Mesenteric fat pad (tissue), 1 donor: ENCODE measurements around the gene CLCNKA. TPM values are rescaled to one million over a fixed set of nuclear protein-coding genes. Genes with fewer than 3 reads are reported as not detected.
"Not testable (repeated sequence)": the region's sequence is repeated elsewhere in the genome, so short reads cannot be mapped to it uniquely, and the experiment has no call there.

Experiments
- DNase-seq: peaks from one replicate; pipeline ENCODE4 v3.0.0-alpha.2; 2020; ENCODE audit warnings: low spot score
- total RNA-seq: library from RNA; stranded (reverse); fragmentation: NEBNext Ultra II Directional; extraction: Animal tissue kit (Norgen Biotek cat#: 25700); gene quantifications from one replicate; pipeline ENCODE4 v1.2.1, GENCODE V29; 2021
- donor health status: DM: yes; HTN: yes; CAD: no.

CLCNKA gene
- total RNA-seq, 1 donor from 2014 or later: 0.39 TPM

DNA sequence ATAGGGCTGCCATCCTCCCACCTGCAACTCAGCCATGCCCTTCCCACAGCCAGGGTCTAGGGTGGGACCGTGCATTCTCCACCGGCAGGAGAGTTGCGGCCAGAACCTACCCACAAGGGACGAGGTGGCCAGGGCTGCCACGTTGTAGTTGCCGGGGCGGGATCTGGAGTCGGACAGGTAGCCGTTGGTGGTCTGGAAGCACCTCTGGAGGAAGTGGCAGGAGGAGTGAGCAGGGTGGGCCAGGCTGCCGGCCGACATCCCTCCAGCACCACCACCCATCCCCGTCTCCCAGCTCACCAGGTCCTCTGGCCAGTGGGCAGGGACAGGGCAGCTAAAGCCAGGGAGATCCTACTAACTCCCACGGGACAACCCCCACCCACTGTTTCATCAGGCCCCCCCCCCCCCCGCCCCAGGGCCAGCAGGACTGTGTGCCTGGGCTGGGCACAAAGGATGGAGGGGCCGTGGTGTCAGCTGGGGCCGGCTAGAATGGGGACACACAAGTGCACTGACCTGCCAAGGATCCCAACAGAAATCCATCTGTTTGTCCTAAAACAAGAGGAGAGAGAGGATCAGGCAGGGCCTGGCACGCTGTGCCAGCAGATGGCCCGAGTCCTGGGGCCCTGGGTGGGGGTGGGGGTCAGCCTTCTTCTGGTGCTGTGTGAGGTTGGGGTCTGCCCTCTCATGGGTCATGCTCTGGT, 40.3 kb downstream of the CLCNKA start:
- DNase-seq: not testable (repeated sequence)

DNA sequence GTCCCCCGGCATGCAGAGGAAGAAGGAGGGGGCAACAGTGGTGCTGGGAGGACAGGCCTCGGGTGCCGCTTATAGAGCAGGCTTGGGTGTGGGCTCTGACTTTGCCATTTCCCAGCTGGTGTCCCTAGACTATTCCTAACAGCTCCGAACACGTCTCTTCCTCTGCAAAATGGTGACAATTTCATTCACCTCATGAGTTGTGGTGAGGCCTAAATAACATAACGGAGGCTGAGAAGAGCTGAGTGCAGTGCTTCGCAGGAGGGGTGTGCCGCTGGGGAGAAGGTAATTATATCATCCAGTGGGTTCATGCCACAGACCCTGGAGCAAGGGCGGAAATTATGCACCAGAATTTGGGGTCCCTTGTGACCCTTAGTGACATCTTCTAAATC, 40.8 kb downstream of the CLCNKA start:
- not testable (repeated sequence) for DNase-seq

DNA sequence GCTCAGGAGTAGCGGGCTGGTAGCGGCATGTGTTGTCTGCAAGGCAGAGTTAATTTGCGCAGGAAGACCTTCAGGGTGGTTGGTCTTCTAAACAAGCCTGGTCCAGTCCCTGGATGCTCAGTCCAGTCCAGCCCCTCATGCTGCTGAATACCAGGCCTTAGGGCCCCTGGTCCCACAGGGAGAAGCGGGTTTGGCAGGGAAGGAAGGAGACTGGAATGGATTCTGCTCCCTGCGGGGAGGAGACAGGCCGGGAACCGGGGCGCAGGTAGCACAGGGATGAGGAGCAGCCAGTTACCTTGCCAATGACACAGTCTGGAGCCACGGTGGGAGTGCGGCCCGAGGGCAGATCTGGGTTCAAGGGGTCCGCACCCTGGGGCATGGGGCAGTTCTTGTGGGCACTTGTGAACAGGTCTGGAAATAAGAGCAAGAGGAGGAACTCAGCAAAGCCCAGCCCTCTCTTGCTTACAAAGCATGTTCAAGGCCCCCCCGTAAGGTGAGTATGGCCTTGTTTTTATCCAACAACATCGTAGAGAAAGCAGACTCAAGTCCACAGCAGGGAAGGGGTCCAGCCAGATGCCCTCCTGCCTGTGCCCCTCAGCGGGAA, 41.5 kb downstream of the CLCNKA start:
- no peak for DNase-seq

DNA sequence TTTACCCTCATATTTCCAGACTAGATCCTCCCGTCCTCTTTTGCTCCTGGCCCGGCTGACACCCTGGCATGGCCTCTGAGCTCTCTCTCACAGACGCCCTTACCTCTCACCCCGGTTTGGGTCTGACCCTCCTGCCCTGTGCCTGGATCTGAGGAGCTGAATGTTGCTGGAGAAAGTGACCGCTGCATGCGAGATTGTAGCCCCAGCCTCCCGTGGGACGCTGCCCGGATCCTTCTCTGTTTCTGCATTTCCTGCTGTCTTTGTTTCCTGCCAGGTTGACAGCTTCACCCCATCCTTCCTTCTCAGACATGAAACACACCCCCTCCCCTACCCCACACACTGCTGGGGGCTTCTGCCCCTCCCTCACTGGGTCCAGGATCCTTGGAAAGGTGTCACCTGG, 42.1 kb downstream of the CLCNKA start:
- no peak for DNase-seq

DNA sequence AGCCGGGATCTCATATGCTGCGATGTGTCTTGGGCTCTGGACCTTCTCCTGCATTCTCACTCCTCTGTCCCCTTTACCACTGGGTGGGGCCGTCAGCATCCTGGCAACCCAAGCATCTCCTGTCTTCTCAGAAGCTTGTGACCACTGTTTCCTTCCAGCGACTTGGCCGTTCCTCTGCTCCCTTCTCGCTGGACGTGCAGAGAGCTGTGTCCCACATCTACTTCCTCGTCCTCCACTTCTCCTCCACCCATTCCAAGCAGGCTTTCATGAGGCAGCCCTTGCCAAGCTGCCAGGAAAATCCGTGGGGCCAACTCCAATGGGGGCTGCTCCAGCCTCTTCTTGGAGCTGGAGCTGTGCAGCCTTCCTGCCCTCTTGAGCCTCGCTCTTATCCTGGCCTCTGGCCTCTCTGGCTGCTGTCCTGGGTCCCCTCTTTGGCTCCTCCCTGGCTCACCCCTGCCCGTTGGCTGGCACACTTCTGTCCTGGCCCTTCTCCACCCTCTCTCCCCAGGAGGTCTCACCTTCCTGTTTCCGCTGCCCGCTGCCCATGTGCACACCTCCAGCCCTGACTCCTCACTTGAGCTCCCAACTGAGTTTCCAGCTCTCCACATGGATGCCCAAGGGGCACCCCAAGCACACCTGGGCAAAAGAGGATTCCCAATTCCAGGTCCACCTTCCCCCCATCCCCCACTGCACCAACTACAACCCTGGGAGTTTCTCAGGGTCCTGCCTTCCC, 42.9 kb downstream of the CLCNKA start:
- no peak for DNase-seq

DNA sequence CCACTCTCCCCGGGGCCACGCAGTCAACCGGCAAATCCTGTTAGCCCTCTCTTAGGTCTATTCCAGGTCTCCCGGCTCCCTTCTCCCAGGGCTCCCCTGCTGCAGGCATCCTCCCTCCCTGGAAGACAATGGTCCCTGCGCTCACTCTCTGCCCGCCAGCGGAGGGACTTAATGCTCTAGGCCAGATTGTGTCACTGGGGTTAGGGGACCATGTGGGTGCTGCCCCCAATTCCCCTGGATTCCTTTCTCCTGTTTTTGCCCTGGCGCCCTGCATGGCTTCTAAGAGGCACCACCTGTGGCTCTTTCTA, 43.4 kb downstream of the CLCNKA start:
- DNase-seq: no peak

DNA sequence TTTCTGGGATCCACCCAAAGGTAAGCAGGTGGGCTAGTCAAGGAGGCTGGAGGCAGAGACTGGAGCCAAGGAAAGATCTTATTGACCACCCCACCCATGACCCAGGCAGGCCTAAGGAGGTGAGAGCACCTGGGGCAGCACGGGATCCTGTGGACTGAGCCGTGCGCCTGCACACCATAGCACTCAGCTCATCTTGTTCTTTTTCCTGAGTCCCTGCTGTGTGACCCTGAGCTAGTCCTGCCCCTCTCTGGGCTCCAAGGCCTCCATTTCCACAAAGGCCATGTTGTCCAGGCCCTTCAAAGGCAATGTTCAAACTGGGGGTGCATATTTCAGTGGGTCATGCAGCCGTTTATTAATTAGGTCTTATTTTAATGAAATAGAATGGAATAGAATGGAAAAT, 44.4 kb downstream of the CLCNKA start:
- no peak for DNase-seq

DNA sequence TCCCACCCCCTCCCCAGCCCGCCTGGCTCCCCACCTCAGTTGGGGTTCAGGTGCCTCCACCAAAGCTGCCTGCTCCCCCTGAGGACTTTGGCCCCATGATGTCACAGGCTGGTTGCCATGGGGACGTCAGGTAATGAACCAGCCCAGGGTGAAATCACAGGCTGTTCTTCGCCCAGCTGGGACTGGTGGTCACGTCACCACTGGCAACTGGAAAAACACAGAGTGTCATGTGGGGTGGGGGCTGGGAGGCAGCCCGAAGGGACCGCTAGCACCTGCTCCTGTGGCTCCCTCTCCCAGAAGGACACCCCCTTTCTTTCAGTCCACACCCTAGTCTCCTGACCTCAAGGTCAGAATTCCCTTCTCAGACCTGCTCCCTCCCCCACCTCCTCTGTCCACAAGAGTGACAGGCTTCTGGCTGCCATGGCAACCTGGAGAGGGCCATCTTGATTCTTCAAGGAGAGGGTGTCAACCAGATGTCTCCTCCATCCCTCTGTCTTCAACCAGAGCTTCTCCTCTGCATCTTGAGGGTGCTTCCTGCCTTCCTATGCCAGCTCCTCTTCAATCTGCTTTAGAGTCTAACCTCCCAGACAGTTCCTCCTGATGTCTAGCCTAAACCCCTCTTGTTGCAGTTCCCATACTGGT, 45.4 kb downstream of the CLCNKA start:
- no peak for DNase-seq

DNA sequence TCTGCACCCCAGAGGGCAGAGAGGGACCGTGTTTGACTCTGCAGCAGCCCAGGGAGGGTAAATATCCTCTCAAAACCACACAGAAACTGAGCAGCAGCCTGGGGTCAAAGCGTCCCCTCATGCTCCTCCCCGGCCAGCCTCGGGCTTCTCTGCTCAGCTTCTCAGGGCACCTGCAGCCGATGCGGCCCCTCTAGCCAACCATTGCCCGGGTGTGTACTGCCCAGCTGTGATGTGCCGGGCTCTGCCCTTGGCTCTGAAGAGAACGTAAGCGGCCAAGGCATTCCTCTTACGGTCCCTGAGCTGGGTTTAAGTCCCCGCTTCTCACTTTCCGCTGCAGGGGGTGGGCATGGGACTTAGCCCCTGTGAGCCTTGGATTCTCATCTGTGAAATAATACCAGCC, 46.1 kb downstream of the CLCNKA start:
- DNase-seq: no peak

DNA sequence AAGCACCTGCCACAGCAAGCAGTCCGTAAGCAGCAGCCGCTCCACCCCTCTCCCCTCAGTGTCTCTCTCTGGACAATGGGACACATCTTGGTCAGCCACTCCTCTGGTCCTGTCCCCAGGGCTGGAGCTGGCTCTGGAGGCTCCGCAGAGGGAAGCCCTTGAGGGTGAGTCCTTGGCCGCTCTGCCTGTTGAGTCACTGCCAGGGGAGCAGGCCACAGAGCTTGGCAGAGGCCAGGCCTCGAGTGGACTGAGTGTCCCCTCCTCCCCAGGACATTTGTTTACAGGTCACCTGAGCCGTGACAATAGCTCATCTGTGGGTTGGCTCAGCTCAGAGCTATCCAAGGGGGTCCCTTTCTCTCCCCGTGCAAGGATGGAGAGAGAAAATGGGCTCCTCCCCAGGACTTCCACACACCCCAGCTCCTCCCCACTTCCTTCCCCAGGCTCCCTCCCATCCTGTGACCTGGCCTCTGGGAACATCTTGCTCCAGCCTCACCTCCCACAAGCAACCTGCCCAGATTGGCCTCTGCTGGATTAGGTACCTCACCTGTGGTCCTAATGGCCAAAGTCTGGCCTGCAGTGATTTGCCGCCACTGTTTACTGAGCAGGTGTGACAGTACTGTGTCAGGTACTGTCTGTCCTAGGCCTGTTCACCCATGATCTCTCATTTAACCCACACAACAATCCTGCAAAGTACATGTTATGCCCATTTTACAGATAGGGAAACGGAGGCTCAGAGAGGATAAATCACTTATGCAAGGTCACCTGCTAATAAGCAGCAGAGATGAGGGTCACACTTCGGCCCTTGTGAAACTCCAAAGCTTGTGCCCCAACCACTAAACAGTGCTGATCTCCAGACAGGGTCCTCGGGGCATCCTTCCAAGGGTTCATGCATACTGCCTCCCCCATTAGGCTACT, 46.8 kb downstream of the CLCNKA start:
- no peak for DNase-seq

DNA sequence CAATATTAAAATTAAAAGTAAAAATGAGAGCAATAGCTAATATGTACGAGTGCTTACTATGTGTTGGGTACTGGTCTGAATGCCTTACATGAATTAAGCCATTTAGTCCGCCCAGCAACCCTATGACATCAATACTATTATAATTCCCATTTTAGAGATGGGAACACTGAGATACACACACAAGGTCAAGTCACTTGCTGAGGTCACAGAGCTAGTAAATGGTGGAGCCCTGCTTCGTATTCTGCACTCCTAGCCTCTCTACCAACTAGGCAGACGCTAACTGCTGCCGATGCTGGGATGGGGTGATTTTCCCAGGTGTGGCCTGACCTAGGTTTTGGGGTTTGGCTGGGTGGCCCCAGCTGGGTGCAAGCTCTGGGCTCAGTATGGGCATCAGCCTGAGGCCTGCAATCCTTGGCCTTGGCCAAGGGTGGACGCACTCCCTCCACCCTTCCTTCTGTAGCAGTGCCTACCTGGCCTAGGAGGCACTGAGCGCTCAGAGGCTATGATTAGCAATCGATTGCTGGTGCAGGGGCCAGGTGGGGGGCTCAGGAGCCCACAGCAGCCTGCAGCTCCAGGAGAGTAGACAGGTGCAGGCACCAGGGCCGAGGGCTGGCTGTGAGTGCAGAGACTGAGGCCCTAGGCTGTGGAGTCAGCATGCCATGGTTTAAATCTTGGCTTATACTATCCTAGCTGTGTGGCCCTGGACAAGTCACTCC, 49.0 kb downstream of the CLCNKA start:
- no peak for DNase-seq

DNA sequence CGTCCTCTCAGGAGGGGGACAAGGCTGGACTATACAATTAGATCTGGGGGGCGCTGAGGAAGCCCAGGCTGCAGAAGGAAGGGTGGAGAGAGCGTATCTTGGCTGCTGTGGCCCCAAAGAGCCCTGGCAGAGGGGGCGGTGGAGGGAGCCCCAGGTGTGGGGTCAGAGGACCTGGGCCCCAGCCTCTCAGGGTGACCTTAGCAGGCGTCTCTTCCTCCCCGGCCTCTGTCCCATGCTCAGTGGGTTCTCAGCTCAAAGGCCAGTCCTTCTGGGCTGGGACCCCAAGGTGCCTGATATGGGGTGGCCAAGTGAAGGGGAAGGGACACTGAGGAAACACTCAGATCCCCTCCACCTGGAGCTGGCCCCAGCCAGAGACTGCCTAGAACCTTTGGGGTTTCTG, 49.8 kb downstream of the CLCNKA start:
- DNase-seq: no peak

DNA sequence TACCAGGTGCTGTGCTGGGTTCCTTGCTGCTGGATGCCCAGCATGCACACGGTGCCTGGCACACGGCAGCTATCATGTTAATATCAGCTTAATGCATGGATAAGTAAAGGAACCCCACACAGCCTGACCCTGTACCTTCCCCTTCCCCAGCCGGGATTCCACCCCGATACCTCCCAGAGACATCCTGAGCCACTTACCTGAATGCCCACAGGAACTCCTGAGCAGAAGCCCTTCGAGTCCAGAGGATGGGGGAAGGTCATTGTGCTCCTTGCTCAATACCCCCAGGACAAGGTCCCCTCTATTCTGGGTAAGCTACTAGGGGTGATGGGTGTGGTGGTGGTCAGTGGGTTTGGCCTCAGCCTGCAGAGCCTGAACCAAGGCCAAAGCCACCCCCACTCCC, 50.3 kb downstream of the CLCNKA start:
- DNase-seq: no peak

DNA sequence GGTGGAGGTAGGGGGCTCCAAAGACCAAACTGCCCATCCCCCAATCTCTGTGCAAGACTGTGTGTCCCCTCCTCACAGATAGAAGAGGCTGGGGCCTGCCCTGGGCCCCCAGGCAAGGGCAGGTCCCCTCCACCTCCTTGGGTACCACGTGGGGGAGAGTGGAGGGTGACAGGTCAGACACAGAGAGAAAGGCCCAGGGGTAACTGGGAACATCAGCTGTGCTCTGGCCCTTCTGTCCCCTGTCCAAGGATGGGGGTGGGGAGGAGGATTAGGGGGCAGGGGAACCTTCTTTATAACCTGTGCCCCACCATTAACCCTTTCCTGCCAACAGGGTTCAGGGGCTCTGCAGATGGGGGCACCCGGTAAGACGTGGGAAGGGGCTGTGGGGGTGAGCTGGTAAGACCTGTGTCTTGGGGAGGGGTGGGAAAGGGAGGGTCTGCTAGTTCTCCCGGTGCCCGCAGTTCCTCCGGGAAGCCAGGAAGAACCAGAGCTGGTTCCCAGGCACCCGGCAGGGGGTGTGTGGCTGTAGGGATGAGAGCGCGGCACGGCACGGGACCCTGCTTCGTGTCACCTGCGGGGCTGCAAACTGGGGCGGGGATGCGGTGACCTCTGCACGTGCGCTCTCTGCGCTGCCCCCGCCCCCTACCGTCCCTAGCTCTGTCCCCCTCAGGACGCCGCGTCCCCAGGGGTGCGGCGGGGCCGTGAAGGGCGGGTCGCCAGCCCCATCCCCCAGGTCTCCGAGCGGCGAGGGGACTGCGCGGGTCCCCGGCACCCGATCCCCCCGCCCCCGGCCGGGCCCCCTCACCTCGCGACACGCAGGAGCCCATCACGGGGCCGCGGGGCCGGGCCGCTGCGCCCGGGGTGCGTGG, 51.0 kb downstream of the CLCNKA start:
- DNase-seq: no peak

DNA sequence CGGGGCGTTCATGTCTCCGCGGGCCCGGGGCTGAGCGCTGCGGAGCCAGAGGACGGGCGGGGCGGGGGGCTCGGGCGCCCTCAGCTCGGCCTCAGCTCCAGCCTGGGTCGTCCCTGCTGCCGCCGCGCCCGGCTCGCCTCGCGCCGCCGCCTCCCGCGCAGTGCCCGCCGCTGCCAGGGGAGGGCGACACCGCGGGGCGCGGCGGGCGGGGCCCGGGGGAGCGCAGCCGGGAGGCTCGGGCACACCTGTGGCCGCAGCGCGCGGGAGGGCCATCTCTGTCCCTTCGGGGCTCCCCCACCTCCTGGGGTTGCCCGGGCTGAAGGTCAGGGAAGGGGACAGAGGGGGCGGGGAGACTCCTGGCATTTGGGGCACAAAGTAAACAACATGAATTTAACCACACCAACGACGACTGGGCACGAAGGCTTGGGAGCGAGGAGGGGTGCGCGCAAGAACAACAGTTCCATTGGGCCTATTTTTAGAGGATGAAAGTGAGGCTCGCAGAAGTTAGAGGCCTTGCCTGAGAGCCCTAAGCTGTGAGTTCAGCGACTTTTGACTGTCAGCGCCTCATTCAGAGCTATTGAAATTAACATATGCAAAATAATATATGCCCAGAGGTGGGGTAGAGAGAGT, 51.8 kb downstream of the CLCNKA start, which contains the start of gene FAM131C:
FAM131C (minus strand) TSS at position 162 of the 630 bp plus-strand sequence. CDS start 209 bp downstream, outside the sequence.
- DNase-seq: no peak

DNA sequence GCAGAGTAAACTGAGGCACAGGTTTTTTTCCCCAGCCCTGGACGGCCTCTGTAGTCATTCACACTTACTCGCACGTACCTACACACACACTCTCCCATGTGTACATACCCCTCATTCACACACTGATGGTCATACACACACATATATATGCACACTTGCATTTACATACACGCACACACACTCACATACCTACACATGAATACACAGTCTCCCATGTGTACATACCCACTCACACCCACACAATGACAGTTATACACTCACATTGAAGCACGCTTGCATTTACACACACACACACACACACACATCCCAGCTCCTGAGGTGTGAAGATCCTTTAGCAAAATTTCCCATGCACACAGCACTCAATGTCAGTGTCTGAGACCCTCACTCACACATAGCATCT, 52.4 kb downstream of the CLCNKA start:
- DNase-seq: no peak

DNA sequence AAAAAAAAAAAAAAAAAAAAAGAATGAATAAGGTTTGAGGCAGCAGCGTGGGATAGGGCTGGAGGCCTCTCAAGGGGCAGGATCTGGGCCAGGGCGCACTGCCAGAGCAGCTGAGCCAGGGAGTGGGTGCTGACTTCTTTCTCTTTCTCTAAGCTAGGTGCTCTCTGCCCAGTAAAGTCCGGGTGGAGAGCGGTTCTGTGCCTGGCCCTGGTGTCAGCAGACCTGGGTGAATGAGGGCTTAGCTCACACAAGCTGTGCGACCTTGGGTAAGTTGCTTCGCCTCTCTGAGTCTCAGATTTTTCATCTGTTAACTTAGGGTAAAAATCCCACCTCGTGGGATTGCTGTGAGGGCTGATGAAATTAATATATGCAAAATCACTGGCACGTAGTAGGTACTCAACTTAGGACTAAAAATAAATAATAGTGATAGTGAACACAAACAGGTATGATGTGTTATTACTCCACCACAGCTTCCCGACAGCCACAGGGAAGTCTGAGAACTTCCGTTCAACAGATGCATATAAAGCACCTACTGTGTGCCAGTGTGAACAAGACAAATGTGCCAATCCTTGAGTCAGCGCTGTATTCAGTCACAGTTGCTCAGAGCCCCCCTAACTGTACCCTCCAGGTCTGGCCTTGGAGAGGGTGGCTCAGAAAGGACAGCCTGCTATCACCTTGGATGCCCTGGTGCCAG, 53.6 kb downstream of the CLCNKA start:
- DNase-seq: no peak
